GM21717 (cell line): ENCODE measurements around the gene RPL22L1.
"Not testable (repeated sequence)": the region's sequence is repeated elsewhere in the genome, so short reads cannot be mapped to it uniquely, and the experiment has no call there.

Experiments
- ATAC-seq: cut with Tn5 transposase; IDR thresholded peaks from one replicate; pipeline ENCODE4 v1.9.1; 2021; ENCODE audit warnings: mild to moderate bottlenecking, moderate library complexity; ENCODE audit not compliant: unreplicated experiment

The RPL22L1 gene

DNA sequence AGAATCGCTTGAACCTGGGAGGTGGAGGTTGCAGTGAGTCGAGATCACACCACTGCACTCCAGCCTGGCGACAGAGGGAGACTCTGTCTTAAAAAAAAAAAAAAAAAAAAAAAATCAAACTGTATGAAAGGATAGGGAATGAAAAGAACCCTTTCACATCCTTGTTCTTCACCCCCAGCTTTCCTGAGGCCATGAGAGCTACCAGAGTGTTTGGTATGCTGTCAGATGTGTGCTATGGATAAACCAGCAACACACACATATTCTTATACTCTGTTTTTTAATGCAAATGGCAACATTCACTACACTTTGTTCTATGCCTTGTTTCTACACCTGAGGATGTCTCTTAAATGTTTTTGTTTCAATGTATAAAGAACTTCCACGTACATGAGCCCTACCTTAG, 33.5 kb downstream of the RPL22L1 start:
- ATAC-seq = no peak

DNA sequence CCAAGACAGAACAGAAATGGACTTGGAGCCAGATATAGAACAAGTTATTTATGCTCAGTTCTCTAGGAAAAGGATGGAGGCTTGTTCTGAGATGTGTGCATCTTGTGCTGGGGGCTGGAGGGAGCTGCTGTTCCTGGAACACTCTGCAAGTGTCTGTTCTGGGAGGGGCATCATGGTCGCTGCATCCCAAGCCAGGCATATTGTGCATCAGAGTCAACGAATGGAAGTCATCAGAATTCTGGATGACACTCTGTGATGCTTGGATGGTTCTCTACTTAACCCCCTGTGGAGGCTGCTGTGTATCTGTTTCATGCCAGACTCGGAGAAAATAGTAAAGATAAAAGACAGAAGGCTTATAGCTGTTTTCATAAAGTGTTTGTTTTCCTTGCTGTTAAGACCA, 34.7 kb downstream of the RPL22L1 start:
- no peak for ATAC-seq

DNA sequence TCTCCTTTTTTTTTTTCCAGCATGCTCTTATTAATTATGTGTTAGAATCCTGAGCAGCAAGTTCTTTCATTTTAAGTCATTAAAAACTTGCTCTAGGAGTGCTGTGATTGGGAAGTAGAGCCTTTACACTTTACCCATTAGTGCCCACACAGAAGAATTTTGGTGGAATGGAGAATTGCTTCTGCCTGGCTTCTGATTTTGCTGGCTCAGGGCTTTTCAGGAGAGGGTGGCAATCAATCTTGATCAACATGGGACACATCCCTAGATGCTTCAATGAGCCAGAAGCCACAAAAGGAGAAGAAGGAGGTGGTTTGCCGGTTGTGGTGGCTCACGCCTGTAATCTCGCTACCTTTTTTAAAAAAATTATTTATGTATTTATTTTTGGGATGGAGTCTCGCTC, 39.4 kb downstream of the RPL22L1 start:
- no peak for ATAC-seq

DNA sequence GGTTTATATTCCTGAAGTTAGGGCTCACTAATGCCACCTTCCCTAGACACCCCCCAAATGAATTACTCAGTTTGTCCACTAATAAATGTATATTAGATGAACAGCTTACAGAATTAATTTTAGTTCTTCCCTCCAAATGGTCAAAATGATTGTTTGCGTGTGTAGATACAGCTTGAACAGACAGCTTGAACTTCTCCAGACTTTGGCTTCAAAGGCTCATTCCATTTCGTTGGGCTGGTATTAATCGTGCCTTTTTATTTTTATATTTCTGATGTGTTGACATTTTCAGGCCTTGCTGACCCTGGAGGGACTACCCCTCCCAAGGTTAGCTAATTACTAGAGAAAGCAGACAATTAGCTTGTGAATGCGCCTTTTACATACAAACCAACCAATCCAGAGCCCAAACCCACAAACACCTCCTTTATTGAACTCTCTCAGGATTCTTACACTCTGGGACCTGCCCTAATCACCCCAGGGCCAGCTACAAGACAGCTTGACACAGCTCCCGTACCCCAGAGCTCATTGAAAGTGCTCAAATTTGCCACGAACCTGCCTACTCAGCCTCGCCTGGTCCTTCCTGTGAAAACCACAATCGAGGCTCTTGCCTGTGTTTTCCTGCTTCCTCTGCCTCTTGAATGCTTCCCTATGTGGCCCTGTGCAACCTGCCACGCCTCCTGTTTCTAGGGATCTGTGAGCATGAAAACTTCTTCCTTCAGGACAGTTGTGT, 40.3 kb downstream of the RPL22L1 start:
- ATAC-seq = no peak

- no peak for ATAC-seq
Measured at GRCh38 chr3:170826047-170826446, 43.9 kb downstream of the RPL22L1 start.

- ATAC-seq = not testable (repeated sequence)
Measured at GRCh38 chr3:170823562-170823961, 46.4 kb downstream of the RPL22L1 start.

DNA sequence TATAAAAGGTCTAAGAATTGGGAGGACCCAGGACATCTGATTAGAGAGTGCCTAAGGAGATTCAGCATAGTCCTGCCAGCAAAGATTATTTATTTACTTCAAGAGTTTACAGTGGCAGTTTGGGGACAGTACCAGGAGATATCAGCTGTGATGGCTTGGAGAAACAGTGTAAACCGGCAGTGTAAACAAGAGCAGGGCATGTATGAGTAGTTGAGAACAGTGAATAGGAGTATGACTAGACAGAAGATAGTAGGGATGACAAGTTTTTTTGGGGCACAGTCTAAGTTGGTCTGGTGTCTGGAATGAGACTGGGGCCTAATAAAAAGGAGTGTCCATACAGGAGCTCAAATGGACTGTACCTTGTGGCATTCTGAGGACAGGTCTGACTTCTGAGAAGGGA, 51.7 kb downstream of the RPL22L1 start:
- ATAC-seq = not testable (repeated sequence)

GRCh38 chr3:170817471-170817870, 52.5 kb downstream of the RPL22L1 start:
- ATAC-seq = not testable (repeated sequence)

DNA sequence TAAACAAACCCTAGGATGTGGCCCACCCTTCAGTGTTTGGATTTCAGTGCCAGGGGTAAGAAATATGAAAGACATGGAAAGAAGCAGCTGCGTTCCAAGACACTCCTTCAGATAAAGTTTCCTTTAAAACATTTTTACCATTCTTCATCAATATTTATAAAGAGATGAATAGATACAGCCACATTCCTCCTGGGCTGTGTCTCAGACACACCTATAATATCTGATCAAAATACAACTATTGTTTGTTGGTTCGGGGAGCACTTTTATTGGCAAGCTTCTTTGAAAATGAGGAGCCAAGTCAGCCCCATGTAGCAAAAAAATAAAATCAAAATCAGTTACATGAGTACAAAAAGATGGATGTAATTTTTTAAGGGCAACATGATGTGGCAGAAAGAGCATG, 53.2 kb downstream of the RPL22L1 start:
- no peak for ATAC-seq

- ATAC-seq = no peak
Measured at GRCh38 chr3:170816341-170816740, 53.7 kb downstream of the RPL22L1 start.

DNA sequence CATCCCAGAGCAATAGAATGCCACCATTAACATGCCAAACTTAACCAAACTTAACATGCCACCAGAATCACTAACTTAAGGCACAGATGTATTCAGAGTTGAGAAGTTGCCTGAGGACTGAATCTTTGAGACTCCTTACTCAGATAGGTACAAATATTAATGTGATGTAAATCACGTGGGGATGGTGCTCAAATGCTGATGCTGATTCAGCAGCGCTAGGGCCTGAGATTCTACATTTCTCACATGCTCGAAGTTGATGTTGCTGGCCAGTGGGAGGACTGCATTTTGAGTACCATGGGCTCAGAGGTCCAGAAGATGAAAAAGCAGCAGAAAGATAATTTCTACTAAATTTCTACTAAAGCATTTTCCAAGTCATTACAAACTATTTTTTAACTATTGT, 54.1 kb downstream of the RPL22L1 start:
- ATAC-seq = no peak

GRCh38 chr3:170815340-170815739, 54.7 kb downstream of the RPL22L1 start:
- no peak for ATAC-seq
